ENCODE results near the gene SLC22A23. TPM values are rescaled to one million over a fixed set of nuclear protein-coding genes. Genes with fewer than 3 reads are reported as not detected.

SLC22A23 gene
- polyA plus RNA-seq, 3 donors: 8.8 to 10.2 (median 9.4) TPM

DNA sequence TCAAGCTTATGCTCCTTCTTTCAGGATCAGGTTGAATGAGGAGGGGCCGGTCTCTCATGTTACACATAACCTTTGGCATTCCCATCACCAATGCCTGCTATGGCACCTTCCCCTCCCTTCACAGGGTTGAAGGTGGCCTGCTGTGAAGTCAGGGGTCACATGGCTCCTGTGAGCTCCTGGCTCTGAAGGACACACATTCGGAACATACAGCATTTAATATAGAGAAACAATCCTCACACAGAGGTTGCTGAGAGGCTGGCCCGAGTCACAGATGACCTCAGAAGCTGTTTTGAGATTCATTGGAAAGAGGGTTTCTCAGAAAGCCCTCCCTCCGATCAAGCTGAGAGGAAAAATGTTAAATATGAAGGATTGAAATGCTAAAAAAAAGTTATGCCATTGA is 116.0 kb downstream of the SLC22A23 start:
- DNase-seq (ENCODE audit: low read depth in 3 of 3, low spot score in 2 of 3): no peak

DNA sequence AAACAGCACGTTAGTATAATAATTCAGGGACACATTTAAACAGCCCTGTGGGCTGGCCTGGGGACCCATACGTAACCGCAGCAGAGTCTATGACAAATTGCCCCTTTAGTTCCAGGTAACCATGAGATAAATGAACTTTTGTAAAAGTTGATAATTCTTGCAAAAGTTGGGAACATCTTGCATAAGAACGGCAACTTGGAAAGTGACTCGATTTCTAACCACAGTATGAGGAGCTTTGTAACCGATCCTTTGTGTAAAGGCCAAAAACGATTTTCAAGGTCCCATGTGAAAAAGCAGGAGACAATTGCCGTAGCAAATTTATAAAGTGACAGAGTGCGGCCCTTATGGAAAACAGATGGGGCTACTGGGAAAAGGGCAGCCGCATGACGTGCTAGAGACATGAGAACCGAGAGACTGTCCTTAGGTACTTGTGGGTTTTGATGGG is 116.5 kb downstream of the SLC22A23 start:
- no peak for DNase-seq (ENCODE audit: low read depth in 3 of 3, low spot score in 2 of 3)

DNA sequence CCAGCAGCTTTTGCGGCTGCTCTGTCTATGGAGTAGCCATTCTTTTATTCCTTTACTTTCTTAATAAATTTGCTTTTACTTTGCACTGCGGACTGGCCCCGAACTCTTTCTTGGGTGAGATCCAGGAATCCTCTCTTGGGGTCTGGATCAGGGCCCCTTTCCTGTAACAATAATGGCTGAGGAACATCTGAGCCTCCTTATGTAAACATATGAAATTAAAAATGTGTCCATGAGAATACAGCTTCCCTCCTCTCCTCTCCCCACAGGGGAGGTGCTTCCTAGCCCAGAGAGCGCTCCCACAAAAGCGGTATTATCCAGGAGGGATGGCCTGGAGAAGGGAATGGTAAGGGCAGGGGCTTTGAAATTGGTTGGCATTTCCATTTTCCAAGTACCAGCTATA is 117.0 kb downstream of the SLC22A23 start:
- DNase-seq (ENCODE audit: low read depth in 3 of 3, low spot score in 2 of 3): no peak

DNA sequence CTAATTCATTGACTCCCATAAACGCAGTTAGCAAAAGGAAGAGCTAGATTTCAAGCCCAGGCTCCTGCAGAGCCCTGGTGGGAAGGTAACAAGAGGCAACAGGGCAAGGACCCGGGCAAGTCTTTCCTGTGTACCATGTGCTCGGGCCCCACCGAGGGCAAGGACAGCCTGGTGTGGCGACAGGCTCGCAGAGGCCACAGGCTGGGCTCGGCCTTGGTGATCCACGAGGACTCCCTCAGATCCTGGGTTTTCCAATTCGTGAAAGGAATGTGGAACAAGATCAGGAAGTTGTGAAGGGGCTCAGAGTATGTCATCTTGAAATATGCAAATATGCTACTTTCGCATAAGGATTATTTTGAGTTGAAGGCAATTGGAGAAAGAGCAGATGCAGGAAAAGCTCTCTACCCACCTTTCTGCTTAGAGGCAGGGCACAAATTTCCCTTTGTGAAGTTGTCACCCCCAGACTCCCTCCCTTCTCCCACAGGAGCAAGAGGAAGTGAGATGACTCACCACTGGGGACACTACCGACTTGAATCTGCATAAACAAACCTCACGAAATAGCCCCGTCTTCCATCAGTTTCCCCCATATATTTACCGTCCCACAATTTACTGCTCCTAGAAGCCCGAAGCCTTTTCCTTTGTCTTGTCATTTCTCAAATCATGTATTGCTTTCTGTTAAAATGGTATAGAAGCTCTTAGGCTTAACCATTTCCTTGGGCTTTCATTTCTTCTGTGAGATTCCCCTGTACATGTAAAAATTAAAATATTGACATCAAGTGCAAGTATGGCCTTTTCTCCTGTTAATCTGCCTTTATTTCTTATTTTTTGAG is 119.1 kb downstream of the SLC22A23 start:
- DNase-seq (ENCODE audit: low read depth in 3 of 3, low spot score in 2 of 3): no peak

DNA sequence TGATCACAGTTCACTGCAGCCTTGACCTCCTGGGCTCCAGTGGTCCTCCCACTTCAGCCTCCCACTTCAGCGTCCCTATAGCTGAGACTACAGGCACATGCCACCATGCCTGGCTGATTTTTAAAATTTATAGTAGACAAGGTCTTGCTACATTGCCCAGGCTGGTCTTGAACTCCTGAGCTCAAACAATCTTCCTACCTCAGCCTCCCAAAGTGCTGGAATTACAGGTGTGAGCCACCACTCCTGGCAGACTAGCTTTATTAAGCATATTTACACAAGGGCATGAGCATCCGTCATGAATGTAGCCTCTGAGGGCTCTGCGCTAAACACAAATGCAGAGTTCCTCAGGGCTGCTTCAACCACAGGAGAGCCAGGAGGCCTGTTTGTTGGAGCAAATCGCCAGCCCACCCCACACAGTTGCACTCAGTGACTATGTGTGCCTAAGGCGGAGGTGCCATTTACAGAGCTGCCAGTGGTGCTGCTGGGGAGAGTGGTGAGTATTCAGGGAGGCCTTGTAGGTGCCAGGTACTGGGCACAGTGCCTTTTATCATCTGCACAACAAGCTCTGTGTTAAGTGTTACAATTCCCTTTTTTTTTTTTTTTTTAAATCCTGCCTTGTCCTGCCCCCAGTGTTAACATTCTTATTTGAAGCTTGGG is 119.9 kb downstream of the SLC22A23 start:
- DNase-seq (ENCODE audit: low read depth in 3 of 3, low spot score in 2 of 3): no peak

DNA sequence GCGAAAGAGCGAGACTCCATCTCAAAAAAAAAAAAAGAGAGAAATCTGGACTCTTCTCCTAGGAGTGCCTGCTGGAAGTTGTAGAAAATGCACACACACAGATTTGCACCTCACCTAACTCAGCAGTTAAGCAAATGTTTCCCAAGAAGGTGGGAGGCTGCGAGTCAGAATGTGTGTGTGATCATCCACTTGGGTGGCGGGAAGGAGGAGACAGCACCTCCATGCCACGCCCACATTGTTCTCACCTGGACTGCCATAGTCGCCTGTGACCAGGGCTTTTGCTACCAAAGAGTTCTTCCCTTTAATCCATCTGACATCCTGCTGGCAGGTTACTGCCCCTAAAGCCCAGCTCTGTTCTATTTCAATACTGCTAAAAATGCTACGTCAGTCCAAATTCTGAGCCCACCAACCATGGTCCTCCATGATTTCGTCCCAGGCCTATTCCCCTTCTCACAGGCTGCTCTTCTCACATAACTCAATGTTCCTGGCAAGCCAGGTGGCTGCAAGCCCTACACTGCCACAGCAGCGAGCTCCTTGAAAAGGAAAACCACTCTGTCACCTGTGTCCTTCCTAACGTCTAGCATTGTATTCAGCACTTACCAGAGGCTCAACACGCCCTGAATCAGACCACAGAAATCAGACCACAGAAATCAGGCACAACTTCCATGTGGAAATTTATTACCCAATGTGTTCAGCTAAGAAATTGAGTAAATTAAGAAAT is 120.6 kb downstream of the SLC22A23 start:
- DNase-seq (ENCODE audit: low read depth in 3 of 3, low spot score in 2 of 3): no peak

DNA sequence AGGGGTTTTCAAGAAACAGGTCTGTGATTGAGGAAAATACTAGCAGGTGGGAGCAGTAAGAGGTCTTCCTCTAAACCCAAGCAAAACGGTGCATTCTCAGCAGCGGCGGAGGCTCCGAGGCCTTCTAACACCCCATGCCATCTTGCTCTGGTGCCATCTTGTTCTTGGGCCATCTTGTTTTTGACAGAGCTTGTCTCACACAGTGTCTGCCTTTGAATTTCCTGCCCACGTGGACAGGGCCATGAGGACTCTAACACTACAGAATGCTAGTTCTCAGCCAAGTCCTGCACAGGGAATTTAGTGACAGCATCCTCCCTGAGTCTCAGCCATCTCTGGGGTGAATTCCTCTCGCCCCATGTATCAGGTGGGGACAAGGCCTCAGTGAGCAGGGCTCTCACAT is 121.7 kb downstream of the SLC22A23 start:
- no peak for DNase-seq (ENCODE audit: low read depth in 3 of 3, low spot score in 2 of 3)

DNA sequence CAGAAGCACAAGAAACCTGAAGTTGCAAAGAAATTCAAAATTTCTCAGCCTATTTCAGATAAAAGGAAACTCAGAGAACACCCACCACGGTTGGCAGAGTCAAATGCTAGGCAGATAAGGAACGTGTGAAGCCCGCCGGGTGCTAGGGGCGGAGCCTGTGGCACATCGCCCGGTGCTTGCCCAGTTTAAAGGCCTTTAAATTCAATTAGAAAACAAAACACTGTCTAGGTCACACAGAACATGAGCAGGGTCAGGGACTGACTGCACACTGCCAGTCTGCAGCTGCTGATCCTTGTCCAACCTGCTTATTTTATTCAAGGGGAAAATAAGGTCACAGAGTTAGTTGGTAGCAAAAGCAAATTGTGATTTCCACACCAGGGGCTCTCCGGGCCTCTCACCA is 122.3 kb downstream of the SLC22A23 start:
- no peak for DNase-seq (ENCODE audit: low read depth in 3 of 3, low spot score in 2 of 3)

DNA sequence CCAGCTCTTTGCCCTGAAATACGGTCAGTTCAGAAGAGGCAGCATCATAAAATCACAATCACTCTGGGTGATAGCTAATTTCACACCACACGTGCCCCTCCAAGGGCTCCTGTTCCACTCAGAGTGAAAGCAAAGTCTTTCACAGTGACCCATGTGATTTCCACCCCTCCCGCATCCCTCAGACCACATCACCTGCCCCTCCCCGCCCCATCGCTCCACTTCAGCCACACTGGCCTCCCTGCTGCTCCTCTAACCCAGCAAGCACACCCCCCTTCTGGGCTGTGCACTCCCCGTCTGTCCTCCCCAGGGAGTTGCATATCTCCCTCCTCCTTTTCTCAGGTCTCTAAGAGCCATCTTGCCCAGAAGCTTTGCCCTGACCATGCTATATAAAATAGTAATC is 123.6 kb downstream of the SLC22A23 start:
- no peak for DNase-seq (ENCODE audit: low read depth in 3 of 3, low spot score in 2 of 3)

DNA sequence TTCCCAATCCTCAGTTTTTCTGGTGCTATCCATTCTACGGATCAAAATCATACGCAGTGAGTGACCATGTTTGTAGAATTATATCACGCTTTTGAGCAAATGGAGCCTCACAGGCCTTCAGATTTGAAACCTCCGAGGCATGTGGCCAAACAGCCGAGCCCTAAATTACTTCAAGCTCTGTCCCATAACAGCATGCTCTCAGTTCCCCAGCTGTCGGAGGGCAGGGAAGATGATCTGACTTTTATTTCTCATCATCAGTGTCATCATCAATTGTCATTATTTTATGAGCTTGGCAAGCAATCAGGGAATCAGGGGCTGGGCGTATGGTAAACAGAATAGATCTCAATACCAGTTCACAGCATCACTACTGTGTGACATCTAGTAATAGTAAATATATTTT is 124.9 kb downstream of the SLC22A23 start:
- DNase-seq (ENCODE audit: low read depth in 3 of 3, low spot score in 2 of 3): no peak

DNA sequence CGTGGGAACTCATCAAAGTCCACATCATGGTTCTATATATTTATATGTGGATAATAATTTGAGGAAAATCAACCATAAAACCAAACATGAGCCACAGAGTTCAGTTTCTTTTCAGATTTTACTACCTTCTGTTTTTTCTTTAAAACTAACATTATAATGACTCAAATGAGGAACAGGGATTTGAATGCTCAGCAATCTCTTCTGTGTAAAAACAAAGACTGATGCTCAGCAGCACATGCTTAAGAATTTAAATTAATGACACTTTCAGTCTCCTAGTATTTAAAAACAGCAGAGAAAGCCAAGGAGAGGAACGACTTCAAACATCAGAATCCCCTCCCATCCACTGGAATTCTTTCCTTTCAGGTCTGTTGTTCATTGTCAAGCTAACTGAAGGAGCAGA is 125.4 kb downstream of the SLC22A23 start:
- no peak for DNase-seq (ENCODE audit: low read depth in 3 of 3, low spot score in 2 of 3)

DNA sequence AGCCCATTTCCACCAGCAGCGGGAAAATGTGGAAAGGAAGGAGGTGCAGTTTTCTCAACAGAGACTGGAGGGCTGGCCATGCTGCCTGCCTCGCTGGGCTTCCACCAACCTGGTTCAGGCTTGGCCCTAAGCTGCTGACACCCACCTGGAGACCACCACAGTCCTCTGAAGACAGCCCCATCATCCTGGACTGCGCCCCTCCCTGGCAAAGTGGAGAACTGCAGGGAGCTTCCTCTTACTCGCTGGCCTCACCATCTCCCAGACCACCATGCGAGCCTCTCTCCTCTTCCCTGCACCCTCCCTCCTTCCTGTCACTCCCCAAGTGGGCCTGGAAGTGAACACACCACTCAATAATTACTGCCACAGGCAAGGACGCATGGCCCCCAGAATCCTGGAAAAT is 126.7 kb downstream of the SLC22A23 start:
- no peak for DNase-seq (ENCODE audit: low read depth in 3 of 3, low spot score in 2 of 3)

DNA sequence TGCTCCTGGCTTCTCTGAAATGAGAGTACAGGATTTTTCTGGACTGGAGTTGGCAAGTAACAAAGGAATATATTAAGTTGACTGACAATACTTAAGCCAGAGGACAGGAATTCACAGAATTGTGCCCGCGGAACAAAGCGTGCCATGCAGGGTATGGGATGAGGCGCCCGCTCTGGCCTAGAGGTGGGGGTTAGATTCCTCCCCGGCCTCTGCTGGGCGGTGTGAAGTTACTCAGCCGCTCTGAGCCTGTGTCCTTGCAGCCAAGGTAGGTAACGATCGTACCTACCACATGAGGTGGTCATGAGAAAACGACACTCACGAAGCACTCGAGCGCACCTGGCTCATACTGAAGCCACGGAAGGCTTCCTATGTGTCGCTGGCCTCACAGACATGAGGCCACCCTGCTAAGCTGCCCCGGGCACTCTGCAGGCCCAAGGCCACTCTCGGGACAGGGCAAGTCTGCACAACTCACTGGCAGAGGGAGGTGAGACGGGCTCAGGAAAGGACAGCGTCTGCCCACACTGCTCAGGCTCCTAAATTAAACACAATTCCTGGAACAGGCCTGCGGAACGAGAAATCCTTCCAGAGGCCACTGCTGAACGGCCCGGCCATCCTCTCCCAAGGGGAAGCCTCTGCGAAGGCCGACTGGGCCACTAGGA is 127.3 kb downstream of the SLC22A23 start:
- DNase-seq (ENCODE audit: low read depth in 3 of 3, low spot score in 2 of 3): no peak

DNA sequence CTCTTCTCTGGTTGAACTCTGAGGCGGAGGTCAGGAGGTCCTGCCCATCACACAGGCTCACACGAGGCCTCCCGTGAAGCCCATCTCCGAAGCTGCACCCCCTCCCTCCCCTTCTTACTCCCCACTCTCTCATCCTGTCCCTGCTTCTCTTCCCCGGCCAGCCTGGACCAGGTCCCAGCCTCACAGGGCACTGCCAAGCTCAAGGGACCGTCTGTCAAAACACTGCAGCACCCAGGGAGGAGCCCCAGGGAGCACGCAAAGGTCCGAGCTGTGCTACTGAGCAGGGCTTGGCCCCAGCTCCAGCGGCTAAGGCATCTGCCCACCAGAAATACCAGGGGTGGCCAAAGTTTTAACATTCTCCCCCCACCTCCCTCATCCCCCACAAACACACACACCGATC is 128.1 kb downstream of the SLC22A23 start:
- no peak for DNase-seq (ENCODE audit: low read depth in 3 of 3, low spot score in 2 of 3)

DNA sequence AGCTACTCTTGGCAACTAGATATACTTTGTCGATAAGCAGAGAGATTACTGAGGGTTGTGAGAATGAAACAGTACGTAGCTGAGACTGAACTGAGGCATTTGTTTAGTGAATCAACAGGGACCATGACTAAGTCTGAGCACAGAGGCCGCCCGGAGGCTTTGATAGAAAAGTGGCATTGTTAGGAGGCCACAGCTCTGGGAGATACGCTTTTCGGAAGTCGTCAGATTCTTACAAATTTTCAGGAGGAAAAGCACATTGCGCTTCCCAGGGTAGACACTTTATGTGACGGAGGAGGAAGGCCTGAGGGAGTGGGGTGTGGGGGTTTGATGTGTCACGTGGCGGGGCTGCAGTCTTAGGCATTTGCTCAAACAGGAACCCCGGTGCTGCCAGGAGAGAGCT is 128.7 kb downstream of the SLC22A23 start:
- DNase-seq (ENCODE audit: low read depth in 3 of 3, low spot score in 2 of 3): no peak

DNA sequence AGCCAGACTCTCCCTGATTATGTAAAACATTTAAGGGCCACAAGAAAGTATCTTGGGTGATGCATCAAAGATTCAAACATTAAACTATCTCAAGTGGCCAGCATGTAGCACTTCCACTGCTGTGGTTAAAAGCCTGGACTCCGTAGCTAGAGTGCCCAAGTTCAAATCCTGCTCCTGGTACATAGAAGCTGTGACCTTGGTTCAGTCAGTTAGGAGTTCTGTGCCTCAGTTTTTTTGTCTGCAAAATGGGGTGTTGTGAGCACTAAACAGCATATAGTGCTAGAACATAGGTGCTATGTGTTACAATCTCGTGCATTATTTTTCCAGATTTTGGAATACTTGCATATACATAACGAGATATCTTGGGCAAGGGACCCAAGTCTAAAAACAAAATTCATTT is 129.4 kb downstream of the SLC22A23 start:
- DNase-seq (ENCODE audit: low read depth in 3 of 3, low spot score in 2 of 3): no peak

DNA sequence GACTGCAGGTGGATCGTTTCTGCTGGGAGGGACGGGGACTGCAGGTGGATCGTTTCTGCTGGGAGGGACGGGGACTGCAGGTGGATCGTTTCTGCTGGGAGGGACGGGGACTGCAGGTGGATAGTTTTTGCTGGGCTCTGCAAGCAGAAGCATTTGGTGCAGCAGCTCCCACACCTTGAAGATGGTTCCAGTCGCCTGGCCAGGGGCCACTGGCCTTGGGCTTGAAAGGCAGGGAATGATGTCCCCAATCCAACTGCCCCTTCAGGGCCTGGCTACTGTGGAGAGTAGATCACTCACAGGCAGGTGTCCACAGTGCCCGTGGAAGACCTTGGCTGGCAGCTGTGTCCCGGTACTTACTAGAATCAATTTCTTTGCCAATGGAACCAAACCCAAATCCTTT is 129.9 kb downstream of the SLC22A23 start:
- DNase-seq (ENCODE audit: low read depth in 3 of 3, low spot score in 2 of 3): no peak

DNA sequence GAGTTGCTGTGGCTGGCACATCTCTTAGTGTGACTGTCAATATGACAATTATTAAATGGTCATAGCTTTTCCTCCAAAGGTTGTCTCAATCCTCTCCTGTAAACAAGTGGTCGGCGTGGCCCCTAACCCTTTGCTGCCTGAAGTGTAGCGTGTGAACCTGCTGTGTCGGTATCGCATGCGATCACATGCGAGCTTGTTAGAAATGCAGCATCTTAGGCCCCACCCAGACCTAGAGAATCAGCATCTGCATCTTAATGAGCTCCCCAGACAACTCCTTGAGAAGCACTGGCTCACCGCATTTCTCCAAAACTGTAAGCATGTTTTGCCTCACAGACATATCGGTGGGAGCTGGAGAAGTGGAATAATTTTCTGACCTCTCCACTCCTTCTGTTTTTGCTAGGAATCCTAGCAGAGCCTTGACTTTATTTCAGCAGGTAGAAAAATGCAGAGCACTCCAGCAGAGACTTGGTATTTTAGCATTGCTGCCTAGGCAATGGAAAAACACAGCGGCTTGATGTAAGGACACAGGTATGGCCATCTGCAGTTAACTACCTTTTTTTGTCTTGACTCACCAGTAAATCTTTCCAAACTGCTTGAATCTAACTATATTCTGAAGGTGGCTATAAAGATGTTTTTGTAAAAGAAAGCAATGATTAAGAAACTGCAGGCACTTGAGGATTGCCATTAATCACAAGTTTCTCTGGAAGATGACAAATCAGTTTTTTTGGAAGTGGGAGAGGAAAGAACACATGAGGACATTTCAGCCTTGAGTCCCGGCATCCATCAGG is 130.5 kb downstream of the SLC22A23 start:
- DNase-seq (ENCODE audit: low read depth in 3 of 3, low spot score in 2 of 3): no peak

DNA sequence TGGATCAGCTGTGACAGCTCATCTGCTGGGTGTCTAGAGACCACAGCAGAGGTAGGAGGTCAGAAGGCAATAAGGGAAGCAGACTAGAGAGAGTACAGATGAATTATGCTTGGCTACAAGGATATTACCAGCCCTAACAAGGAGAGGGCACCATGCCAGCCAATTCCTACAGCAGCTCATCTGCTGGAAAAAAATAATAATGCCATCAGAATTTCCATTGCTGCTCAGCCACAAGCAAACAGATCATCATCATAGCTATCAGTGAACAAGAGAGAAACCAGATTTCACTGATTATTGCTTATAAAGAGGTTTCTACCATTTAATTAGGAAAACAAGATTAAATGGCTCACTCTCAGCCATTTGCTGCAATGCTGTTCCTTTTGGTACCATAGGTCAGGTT is 131.6 kb downstream of the SLC22A23 start:
- DNase-seq (ENCODE audit: low read depth in 3 of 3, low spot score in 2 of 3): no peak

DNA sequence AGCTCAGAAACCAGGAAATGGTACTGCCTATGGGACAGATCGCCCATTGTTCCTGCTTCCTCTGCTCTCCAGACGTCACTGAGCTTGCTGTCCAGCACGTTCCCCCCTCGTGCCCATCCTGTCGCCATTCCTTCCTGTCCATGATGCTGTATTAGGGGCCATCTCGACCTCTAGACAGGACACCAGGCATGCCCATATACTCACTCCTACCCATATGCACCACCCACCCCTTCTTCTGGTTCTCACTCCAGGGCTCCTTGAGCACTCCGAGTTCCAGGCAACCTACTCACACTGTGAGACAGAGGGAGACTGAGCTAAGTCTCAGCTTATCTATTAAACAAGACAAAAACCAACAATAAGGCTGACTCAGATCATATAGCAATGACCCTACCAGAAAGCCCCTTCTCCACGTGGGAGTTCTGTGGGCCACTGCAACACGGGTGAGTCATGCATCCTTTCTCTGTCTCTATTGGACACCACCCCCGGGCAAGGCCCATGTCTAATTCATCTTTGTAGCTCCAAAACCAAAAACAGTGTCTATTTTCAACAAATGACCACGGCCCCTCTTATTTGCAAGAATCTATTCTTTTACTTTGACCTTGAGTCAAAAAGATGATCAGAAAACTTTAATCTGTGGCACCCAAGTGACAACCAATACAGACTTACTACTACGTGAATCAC is 132.4 kb downstream of the SLC22A23 start:
- no peak for DNase-seq (ENCODE audit: low read depth in 3 of 3, low spot score in 2 of 3)

Measured in right renal cortex interstitium (tissue), 3 donors.